GM12892 (cell line): Measurements from ENCODE around the gene CAVIN3.

Experiments
- POLR2A ChIP-seq: IDR thresholded peaks from 2 replicates; pipeline ENCODE4 v1.6.1; 2011; ENCODE audit warnings: low read depth, low read length, control low read depth
- POLR2AphosphoS5 ChIP-seq: IDR thresholded peaks from 2 replicates; pipeline ENCODE4 v1.6.1; 2011; ENCODE audit warnings: low read depth, low read length, control low read depth
- TAF1 ChIP-seq: IDR thresholded peaks from 2 replicates; pipeline ENCODE4 v1.6.1; 2011; ENCODE audit warnings: low read depth, mild to moderate bottlenecking, control low read depth, low read length, borderline replicate concordance

- TF ChIP-seq POLR2A (no peak), TAF1 (no peak), POLR2AphosphoS5 (no peak)
Observed at GRCh38 chr11:6356503-6357055, 36.3 kb upstream of the CAVIN3 start.
